H1 (cell line): Measurements from ENCODE around the gene SLC27A5. TPM values are rescaled to one million over a fixed set of nuclear protein-coding genes. Genes with fewer than 3 reads are reported as not detected.

ENCODE experiments used
- ASH2L ChIP-seq: fragments of 200-600, 300-600 bp; sonication (generic); IDR thresholded peaks from one replicate; pipeline ENCODE4 v1.7.1; 2017; ENCODE audit warnings: low read length
- BRCA1 ChIP-seq: IDR thresholded peaks from 2 replicates; pipeline ENCODE4 v1.6.1; 2012; ENCODE audit warnings: low read depth, low read length, improper control_type of control experiment
- CHD1 ChIP-seq: IDR thresholded peaks from 2 replicates; pipeline ENCODE4 v1.6.1; 2012; ENCODE audit warnings: low read depth, low read length, improper control_type of control experiment
- EGR1 ChIP-seq: IDR thresholded peaks from 2 replicates; pipeline ENCODE4 v1.6.1; 2011; ENCODE audit warnings: low read depth, low read length, borderline replicate concordance
- EZH2 ChIP-seq: fragments of 200-600 bp; sonication (generic); IDR thresholded peaks from 2 replicates; pipeline ENCODE4 v1.7.1; 2012; ENCODE audit warnings: low read depth, mild to moderate bottlenecking, moderate library complexity, low read length, inconsistent platforms; ENCODE audit not compliant: severe bottlenecking
- GABPA ChIP-seq: IDR thresholded peaks from 2 replicates; pipeline ENCODE4 v1.6.1; 2011; ENCODE audit warnings: mild to moderate bottlenecking, low read length, moderate library complexity, borderline replicate concordance; ENCODE audit not compliant: insufficient read depth
- HDAC2 ChIP-seq, 2 experiments: fragments of 300-600 bp in 1 of 2; sonication (generic) in 1 of 2; IDR thresholded peaks; 2 replicates each; pipeline ENCODE4 v1.6.1; 2011 to 2012; ENCODE audit warnings: low read depth in 2 of 2, low read length in 2 of 2, mild to moderate bottlenecking in 2 of 2, moderate library complexity in 2 of 2, borderline replicate concordance in 1 of 2, inconsistent platforms in 1 of 2
- HDAC6 ChIP-seq: IDR thresholded peaks from one replicate; pipeline ENCODE4 v1.7.1; 2012; ENCODE audit warnings: low read depth, mild to moderate bottlenecking, inconsistent platforms, low read length, moderate library complexity
- NANOG ChIP-seq: IDR thresholded peaks from 2 replicates; pipeline ENCODE4 v1.6.1; 2011; ENCODE audit warnings: low read length, low read depth, mild to moderate bottlenecking, inconsistent platforms; ENCODE audit not compliant: insufficient read depth, poor library complexity, severe bottlenecking
- PHF8 ChIP-seq: fragments of 200-600 bp; sonication (generic); conservative IDR thresholded peaks from 2 replicates; pipeline ENCODE4 v1.7.1; 2012; ENCODE audit warnings: low read depth, mild to moderate bottlenecking, inconsistent platforms, low read length, moderate library complexity
- RBBP5 ChIP-seq: IDR thresholded peaks from 2 replicates; pipeline ENCODE4 v1.7.1; 2012; ENCODE audit warnings: low read depth, mild to moderate bottlenecking, inconsistent platforms, low read length, moderate library complexity, borderline replicate concordance
- RNF2 ChIP-seq: fragments of 200-900, 300-1000 bp; sonication (generic); IDR thresholded peaks from 2 replicates; pipeline ENCODE4 v1.7.1; 2016; ENCODE audit warnings: borderline replicate concordance, low read depth, mild to moderate bottlenecking, antibody characterized with exemption, low read length; ENCODE audit not compliant: poor library complexity, severe bottlenecking; ENCODE audit errors: missing control alignments
- SP1 ChIP-seq: IDR thresholded peaks from 2 replicates; pipeline ENCODE4 v1.6.1; 2011; ENCODE audit warnings: low read depth, low read length
- SP2 ChIP-seq: IDR thresholded peaks from 2 replicates; pipeline ENCODE4 v1.6.1; 2012; ENCODE audit warnings: mild to moderate bottlenecking, low read length, inconsistent platforms
- TAF1 ChIP-seq: IDR thresholded peaks from 2 replicates; pipeline ENCODE4 v1.6.1; 2011; ENCODE audit warnings: mild to moderate bottlenecking, low read depth, low read length
- TEAD4 ChIP-seq: IDR thresholded peaks from 2 replicates; pipeline ENCODE4 v1.6.1; 2012; ENCODE audit warnings: low read depth, low read length, inconsistent platforms, mixed read lengths
- YY1 ChIP-seq: IDR thresholded peaks from 2 replicates; pipeline ENCODE4 v1.6.1; 2011; ENCODE audit warnings: low read depth, mild to moderate bottlenecking, low read length
- polyA plus RNA-seq, 7 experiments: library from polyadenylated mRNA; depleted of rRNA in 3 of 7; stranded (reverse) in 5 of 7; unstranded in 2 of 7; fragments of >200 nt in 5 of 7; fragments of 200-250 nt in 2 of 7; gene quantifications; 1 replicate in 5 of 7; 2 replicates in 1 of 7; 4 replicates in 1 of 7; pipeline versions ENCODE4 v1.2.1 to v1.2.3, GENCODE V29; 2011 to 2013; ENCODE audit warnings: missing spikeins in 2 of 7, mixed read lengths in 2 of 7
- total RNA-seq: library from RNA; stranded (reverse); fragmentation: NEBNext Ultra II Directional; extraction: Animal tissue kit (Norgen Biotek cat#: 25700); gene quantifications from 2 replicates; pipeline ENCODE4 v1.2.1, GENCODE V29; 2021
- TF ChIP-seq, protein P1 (sequence below): IDR thresholded peaks from 2 replicates; pipeline ENCODE4 v1.6.1; 2012; ENCODE audit warnings: low read length, inconsistent platforms

SLC27A5 gene
- total and polyA plus RNA-seq, 2 of the 8 experiments (the other 6 are each of a cell fraction or from before 2014, with no cell fraction given) = 25.1 to 80.5 TPM

- TF ChIP-seq, protein P1, sequence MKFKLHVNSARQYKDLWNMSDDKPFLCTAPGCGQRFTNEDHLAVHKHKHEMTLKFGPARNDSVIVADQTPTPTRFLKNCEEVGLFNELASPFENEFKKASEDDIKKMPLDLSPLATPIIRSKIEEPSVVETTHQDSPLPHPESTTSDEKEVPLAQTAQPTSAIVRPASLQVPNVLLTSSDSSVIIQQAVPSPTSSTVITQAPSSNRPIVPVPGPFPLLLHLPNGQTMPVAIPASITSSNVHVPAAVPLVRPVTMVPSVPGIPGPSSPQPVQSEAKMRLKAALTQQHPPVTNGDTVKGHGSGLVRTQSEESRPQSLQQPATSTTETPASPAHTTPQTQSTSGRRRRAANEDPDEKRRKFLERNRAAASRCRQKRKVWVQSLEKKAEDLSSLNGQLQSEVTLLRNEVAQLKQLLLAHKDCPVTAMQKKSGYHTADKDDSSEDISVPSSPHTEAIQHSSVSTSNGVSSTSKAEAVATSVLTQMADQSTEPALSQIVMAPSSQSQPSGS = peak; percentile 86; the same call in 1 of the 2 replicates
- TF ChIP-seq SP1 (peak; percentile 31; the same call in 1 of the 2 replicates), SP2 (no peak), CHD1 (no peak), GABPA (peak; percentile 98), NANOG (peak; percentile 18), TAF1 (peak; percentile 73), RBBP5 (no peak), HDAC6 (no peak), EZH2 (no peak), YY1 (peak; percentile 51; the same call in 1 of the 2 replicates), HDAC2 (IDR thresholded peaks at IDR 0.05; ENCODE audit: borderline replicate concordance in 1 of 2, low read depth in 2 of 2, low read length in 2 of 2) (peak in 1 of 2 experiments; percentile 29; a peak in 1 of 4 replicates), ASH2L (peak; percentile 80), RNF2 (no peak), EGR1 (no peak), PHF8 (peak; percentile 38; the same call in 1 of the 2 replicates), TEAD4 (0 out of 2 replicates have a peak, but pooled peaks have one; percentile 42), BRCA1 (no peak)
Measured at GRCh38 chr19:58499021-58499927, 12.5 kb downstream of the SLC27A5 start (continued).
